Epithelial cell of esophagus (primary cell): Measurements from ENCODE around the gene ODAD2.

Experiments used
- DNase-seq: peaks from one replicate; pipeline ENCODE4 v3.0.0; 2010; ENCODE audit warnings: low read depth
- H3K4me3 ChIP-seq: 2 replicates; pipeline ENCODE4 v1.5.1; 2011; ENCODE audit warnings: mild to moderate bottlenecking, low read length, control low read depth
- CTCF ChIP-seq: IDR thresholded peaks from 2 replicates; pipeline ENCODE4 v1.5.1; 2011; ENCODE audit warnings: low read depth, mild to moderate bottlenecking, low read length, control low read depth, inconsistent platforms; ENCODE audit not compliant: insufficient read depth; ENCODE audit errors: missing control alignments

The ODAD2 gene

GRCh38 chr10:27838361-27838760 lies 160.5 kb downstream of the ODAD2 start:
- no peak for DNase-seq
- H3K4me3 ChIP-seq: no peak overlapping the region
- no peak for TF ChIP-seq CTCF

- no peak for DNase-seq
- no peak overlapping the region for H3K4me3 ChIP-seq
- no peak for TF ChIP-seq CTCF
These were observed 164.4 kb downstream of the ODAD2 start for GRCh38 chr10:27834476-27834875.

GRCh38 chr10:27833792-27834191 lies 165.1 kb downstream of the ODAD2 start:
- no peak for TF ChIP-seq CTCF
- DNase-seq: no peak
- H3K4me3 ChIP-seq: no peak overlapping the region

GRCh38 chr10:27832826-27833225 lies 166.1 kb downstream of the ODAD2 start:
- no peak for TF ChIP-seq CTCF
- no peak overlapping the region for H3K4me3 ChIP-seq
- no peak for DNase-seq

- DNase-seq: no peak
- no peak overlapping the region for H3K4me3 ChIP-seq
- TF ChIP-seq CTCF: no peak
These were observed 172.5 kb downstream of the ODAD2 start for GRCh38 chr10:27826369-27826768.

- TF ChIP-seq CTCF: no peak
- H3K4me3 ChIP-seq: no peak overlapping the region
- DNase-seq: no peak
These were observed 176.6 kb downstream of the ODAD2 start for GRCh38 chr10:27822301-27822700.

GRCh38 chr10:27820637-27821036 lies 178.2 kb downstream of the ODAD2 start:
- TF ChIP-seq CTCF: no peak
- no peak overlapping the region for H3K4me3 ChIP-seq
- DNase-seq: no peak
